ENCODE results near the gene NOS1AP.
"Not testable (repeated sequence)": the region's sequence is repeated elsewhere in the genome, so short reads cannot be mapped to it uniquely, and the experiment has no call there.

DNA sequence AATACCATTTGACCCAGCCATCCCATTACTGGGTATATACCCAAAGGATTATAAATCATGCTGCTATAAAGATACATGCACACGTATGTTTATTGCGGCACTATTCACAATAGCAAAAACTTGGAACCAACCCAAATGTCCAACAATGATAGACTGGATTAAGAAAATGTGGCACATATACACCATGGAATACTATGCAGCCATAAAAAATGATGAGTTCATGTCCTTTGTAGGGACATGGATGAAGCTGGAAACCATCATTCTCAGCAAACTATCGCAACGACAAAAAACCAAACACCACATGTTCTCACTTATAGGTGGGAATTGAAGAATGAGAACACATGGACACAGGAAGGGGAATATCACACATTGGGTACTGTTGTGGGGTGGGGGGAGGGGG lies 104.5 kb downstream of the NOS1AP start:
- TF ChIP-seq, protein P1, sequence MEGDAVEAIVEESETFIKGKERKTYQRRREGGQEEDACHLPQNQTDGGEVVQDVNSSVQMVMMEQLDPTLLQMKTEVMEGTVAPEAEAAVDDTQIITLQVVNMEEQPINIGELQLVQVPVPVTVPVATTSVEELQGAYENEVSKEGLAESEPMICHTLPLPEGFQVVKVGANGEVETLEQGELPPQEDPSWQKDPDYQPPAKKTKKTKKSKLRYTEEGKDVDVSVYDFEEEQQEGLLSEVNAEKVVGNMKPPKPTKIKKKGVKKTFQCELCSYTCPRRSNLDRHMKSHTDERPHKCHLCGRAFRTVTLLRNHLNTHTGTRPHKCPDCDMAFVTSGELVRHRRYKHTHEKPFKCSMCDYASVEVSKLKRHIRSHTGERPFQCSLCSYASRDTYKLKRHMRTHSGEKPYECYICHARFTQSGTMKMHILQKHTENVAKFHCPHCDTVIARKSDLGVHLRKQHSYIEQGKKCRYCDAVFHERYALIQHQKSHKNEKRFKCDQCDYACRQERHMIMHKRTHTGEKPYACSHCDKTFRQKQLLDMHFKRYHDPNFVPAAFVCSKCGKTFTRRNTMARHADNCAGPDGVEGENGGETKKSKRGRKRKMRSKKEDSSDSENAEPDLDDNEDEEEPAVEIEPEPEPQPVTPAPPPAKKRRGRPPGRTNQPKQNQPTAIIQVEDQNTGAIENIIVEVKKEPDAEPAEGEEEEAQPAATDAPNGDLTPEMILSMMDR (IDR thresholded peaks at IDR 0.05), result not testable (repeated sequence)
- TF ChIP-seq POLR2AphosphoS5 (IDR thresholded peaks at IDR 0.05), result not testable (repeated sequence)

Measured in stomach (tissue), 4 donors.